ENCODE measurements around the gene PDE4A.

DNA sequence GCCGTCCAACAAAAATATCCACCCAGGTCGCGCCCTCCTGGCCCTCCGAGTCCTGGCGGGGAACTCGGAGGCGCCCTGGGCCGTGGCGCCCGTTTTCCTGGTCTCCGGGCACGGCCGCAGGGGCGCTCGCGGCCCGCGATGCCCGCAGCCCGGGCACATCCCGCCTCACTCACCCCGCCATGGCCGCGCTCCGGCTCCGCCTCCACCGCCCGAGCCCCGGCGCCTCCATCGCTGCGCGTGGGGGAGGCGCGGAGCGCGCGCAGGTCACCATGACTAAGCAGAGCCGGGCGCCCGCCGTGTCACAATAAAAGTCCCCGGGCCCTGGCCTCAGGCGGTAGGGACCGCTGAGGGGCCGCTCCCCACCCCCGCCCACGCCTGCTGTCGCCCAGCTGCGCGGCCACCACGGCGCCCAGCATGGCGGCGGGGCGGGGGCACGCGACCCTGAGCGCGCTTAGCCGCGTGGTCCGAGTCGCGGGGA lies 82.2 kb downstream of the PDE4A start:
- TF ChIP-seq, protein P1, sequence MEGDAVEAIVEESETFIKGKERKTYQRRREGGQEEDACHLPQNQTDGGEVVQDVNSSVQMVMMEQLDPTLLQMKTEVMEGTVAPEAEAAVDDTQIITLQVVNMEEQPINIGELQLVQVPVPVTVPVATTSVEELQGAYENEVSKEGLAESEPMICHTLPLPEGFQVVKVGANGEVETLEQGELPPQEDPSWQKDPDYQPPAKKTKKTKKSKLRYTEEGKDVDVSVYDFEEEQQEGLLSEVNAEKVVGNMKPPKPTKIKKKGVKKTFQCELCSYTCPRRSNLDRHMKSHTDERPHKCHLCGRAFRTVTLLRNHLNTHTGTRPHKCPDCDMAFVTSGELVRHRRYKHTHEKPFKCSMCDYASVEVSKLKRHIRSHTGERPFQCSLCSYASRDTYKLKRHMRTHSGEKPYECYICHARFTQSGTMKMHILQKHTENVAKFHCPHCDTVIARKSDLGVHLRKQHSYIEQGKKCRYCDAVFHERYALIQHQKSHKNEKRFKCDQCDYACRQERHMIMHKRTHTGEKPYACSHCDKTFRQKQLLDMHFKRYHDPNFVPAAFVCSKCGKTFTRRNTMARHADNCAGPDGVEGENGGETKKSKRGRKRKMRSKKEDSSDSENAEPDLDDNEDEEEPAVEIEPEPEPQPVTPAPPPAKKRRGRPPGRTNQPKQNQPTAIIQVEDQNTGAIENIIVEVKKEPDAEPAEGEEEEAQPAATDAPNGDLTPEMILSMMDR (conservative IDR thresholded peaks at IDR 0.05 in 1 of 2, IDR thresholded peaks at IDR 0.05 in 1 of 2; ENCODE audit: low read depth in 1 of 2, low read length in 2 of 2) = no peak
- no peak for TF ChIP-seq EZH2 (IDR thresholded peaks at IDR 0.05; ENCODE audit: low read length, missing control alignments)

All from fibroblast of lung (primary cell).